ENCODE data around the gene PAX2. TPM values are rescaled to one million over a fixed set of nuclear protein-coding genes. Genes with fewer than 3 reads are reported as not detected.

The PAX2 gene
- total RNA-seq, 4 donors from 2014 or later, result not detected

- Histone ChIP-seq H3K4me3 (no peak overlapping the region), H3K36me3 (no peaks in the 10 kb centered on the region), H3K9me3 (no peaks in the 10 kb centered on the region), H3K27ac (no peak overlapping the region), H3K4me1 (no peaks in the 10 kb centered on the region), H3K27me3 (peaks cover 86% of the 10 kb centered on the region)
- TF ChIP-seq EP300 (IDR thresholded peaks at IDR 0.05) (no peak), CTCF (IDR thresholded peaks at IDR 0.05) (no peak), POLR2AphosphoS5 (IDR thresholded peaks at IDR 0.05) (no peak), POLR2A (IDR thresholded peaks at IDR 0.05) (no peak)
- 71 to 72% methylated on average over 2 of the region's 2 CpGs for WGBS, 2 donors (ENCODE audit: low coverage in 1 of 2)
- ATAC-seq, result no peak
These were observed 103.4 kb downstream of the PAX2 start for GRCh38 chr10:100848770-100849169.

DNA sequence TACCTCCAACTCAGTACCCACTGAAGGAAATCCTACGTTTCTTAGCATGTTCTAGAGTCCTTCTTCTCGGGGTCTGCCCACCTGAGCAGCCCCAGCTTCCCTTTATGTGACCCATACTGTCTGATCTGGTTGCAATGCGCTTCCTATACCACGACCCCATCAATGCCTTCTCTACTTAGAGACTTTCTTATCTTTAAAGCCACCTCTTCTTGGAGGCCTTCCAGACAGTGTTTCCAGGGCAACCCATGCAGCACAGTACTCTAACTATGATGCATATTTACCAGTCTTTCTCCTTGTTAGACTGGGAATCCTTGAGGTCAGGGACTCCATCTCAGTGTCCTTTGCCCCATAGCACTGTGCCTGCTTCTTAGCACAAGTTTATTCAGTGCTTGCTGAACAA is 112.9 kb downstream of the PAX2 start:
- no peak for TF ChIP-seq CTCF (IDR thresholded peaks at IDR 0.05)
- no peak for TF ChIP-seq POLR2AphosphoS5 (IDR thresholded peaks at IDR 0.05)
- no peak for TF ChIP-seq POLR2A (IDR thresholded peaks at IDR 0.05)
- TF ChIP-seq EP300 (IDR thresholded peaks at IDR 0.05), result no peak
- WGBS, 2 donors (ENCODE audit: low coverage in 1 of 2), result 65 to 82% methylated on average over 4 of the region's 4 CpGs
- no peak overlapping the region for H3K4me3 ChIP-seq
- H3K27ac ChIP-seq, result no peak overlapping the region
- no peak for ATAC-seq
- H3K4me1 ChIP-seq, result no peaks in the 10 kb centered on the region
- peaks cover 0 to 17% (median 0%) of the 10 kb centered on the region in 3 donors for H3K9me3 ChIP-seq
- no peaks in the 10 kb centered on the region for H3K36me3 ChIP-seq
- H3K27me3 ChIP-seq, result peaks cover 80% of the 10 kb centered on the region

DNA sequence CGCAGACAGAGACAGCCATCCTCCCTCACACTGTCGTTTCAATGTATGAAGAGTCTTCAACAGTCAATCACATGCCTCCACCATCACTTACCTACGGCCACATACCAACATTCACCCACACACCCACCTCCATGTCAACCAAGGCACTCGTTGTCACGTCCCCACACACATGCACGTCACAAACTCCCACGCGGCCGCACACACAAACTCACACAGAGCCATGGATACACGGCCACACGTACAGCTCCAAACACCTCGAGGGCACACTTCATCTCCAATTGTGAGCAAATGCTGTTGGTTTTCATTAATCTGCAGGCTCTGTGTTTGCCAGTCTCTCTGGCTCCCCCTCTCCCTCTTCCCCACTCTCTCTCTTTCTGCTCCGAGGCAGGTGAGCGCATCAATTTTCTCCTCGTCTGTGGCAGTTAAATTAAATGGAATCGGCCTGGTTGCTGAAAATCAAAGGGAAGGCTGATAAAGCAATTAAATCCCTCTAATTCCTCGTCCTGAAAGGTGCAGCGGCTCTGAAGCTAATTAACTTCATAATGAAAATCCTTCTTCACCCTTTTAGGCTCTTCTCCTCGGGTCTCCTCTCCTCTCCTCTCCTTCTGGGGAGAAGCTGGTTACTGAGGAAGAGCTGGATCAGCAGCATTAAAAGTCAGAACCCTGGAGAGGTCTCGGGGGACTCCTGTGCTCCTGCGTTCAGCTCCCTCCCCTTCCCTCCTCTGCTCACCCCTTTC is 113.5 kb downstream of the PAX2 start:
- Histone ChIP-seq H3K9me3 (peaks cover 0 to 17% (median 0%) of the 10 kb centered on the region in 3 donors), H3K36me3 (no peaks in the 10 kb centered on the region), H3K27ac (no peak overlapping the region), H3K4me1 (no peaks in the 10 kb centered on the region), H3K27me3 (peaks cover 80% of the 10 kb centered on the region), H3K4me3 (no peak overlapping the region)
- no peak for ATAC-seq
- TF ChIP-seq POLR2A (IDR thresholded peaks at IDR 0.05) (no peak), CTCF (IDR thresholded peaks at IDR 0.05) (no peak), POLR2AphosphoS5 (IDR thresholded peaks at IDR 0.05) (no peak), EP300 (IDR thresholded peaks at IDR 0.05) (no peak)
- WGBS, 2 donors (ENCODE audit: low coverage in 1 of 2), result 55 to 57% methylated on average over 12 to 18 of the region's 21 CpGs

- no peak for ATAC-seq
- no peaks in the 10 kb centered on the region for H3K36me3 ChIP-seq
- WGBS, 2 donors (ENCODE audit: low coverage in 1 of 2), result 57 to 62% methylated on average over 5 to 6 of the region's 6 CpGs
- peaks cover 80% of the 10 kb centered on the region for H3K27me3 ChIP-seq
- H3K27ac ChIP-seq, result no peak overlapping the region
- TF ChIP-seq CTCF (IDR thresholded peaks at IDR 0.05) (no peak), POLR2A (IDR thresholded peaks at IDR 0.05) (no peak), EP300 (IDR thresholded peaks at IDR 0.05) (no peak), POLR2AphosphoS5 (IDR thresholded peaks at IDR 0.05) (no peak)
- H3K9me3 ChIP-seq, result peaks cover 0 to 14% (median 0%) of the 10 kb centered on the region in 3 donors
- no peaks in the 10 kb centered on the region for H3K4me1 ChIP-seq
- H3K4me3 ChIP-seq, result no peak overlapping the region
These were observed 114.0 kb downstream of the PAX2 start for GRCh38 chr10:100859484-100859763.

GRCh38 chr10:100863433-100863832 is 118.1 kb downstream of the PAX2 start:
- 77% methylated on average over 4 of the region's 7 CpGs; no CpG with 5 or more reads in 1 of the 2 donors for WGBS, 2 donors (ENCODE audit: low coverage in 1 of 2)
- H3K4me1 ChIP-seq, result no peaks in the 10 kb centered on the region
- no peak overlapping the region for H3K4me3 ChIP-seq
- no peak for ATAC-seq
- H3K27ac ChIP-seq, result no peak overlapping the region
- H3K27me3 ChIP-seq, result peaks cover 98% of the 10 kb centered on the region
- H3K9me3 ChIP-seq, result no peaks in the 10 kb centered on the region
- TF ChIP-seq CTCF (IDR thresholded peaks at IDR 0.05) (no peak), POLR2A (IDR thresholded peaks at IDR 0.05) (no peak), EP300 (IDR thresholded peaks at IDR 0.05) (no peak), POLR2AphosphoS5 (IDR thresholded peaks at IDR 0.05) (no peak)
- H3K36me3 ChIP-seq, result no peaks in the 10 kb centered on the region
